ENCODE data around the gene OTULINL.

The OTULINL gene

DNA sequence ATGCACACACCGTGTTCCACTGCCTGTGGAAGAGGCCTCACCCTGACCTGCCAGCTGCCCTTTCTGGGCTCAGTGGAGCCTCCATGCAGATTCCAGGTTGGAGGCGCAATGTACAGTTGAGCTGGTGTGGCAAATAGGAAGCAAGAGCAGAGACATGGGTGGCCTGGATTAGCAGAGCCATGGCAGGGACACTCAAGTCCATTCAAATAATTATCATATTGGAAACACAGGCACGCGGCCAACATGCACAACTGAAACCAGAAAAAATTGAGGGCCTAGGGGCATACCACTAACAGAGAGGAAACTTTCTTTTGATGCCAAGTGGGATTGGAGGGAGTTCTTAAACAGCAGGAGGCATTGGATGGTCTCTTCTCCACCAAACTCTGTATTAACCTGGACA, 35.8 kb downstream of the OTULINL start:
- TF ChIP-seq, protein P1, sequence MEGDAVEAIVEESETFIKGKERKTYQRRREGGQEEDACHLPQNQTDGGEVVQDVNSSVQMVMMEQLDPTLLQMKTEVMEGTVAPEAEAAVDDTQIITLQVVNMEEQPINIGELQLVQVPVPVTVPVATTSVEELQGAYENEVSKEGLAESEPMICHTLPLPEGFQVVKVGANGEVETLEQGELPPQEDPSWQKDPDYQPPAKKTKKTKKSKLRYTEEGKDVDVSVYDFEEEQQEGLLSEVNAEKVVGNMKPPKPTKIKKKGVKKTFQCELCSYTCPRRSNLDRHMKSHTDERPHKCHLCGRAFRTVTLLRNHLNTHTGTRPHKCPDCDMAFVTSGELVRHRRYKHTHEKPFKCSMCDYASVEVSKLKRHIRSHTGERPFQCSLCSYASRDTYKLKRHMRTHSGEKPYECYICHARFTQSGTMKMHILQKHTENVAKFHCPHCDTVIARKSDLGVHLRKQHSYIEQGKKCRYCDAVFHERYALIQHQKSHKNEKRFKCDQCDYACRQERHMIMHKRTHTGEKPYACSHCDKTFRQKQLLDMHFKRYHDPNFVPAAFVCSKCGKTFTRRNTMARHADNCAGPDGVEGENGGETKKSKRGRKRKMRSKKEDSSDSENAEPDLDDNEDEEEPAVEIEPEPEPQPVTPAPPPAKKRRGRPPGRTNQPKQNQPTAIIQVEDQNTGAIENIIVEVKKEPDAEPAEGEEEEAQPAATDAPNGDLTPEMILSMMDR (IDR thresholded peaks at IDR 0.05; ENCODE audit: low read depth, low read length), result no peak
- DNase-seq (ENCODE audit: extremely low read depth, low read depth), result no peak

DNA sequence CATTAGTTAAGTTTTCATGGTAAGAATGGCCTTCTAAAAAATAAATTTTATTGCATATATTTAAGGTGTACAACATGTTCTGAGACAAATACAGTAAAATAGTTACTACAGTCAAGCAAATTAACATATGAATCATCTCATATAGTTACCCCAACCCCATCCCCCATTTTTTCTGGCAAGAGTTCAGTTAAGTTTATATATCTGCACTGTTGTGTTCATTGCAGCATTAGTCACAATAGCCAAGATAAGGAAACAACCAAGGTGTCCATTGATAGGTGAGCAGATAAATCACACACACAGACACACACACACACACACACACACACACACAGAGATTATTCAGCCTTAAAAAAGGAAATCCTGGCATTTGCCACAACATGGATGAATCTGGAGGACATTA, 45.7 kb downstream of the OTULINL start:
- no peak for DNase-seq (ENCODE audit: extremely low read depth, low read depth)
- TF ChIP-seq, protein P1 (IDR thresholded peaks at IDR 0.05; ENCODE audit: low read depth, low read length), result no peak

DNA sequence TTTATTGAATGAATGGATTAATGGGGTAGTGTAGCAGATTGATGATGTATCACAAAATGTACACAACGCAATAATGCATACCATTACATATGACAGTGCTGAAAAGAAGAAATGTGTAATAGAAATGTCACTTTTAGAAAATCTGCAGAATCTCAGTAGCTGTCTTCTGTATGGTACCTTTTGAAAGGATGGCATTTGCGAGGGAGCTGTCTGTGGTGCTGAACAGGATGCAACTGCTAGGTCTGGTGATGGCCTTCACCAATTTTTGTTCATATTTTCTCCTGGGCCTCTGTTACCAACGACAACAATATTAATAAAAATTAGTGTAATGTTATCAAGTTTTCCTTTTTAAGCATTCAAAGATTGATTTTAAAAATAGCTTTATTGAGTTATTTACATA, 46.8 kb downstream of the OTULINL start:
- peak; percentile 2 for DNase-seq (ENCODE audit: extremely low read depth, low read depth)
- TF ChIP-seq, protein P1 (IDR thresholded peaks at IDR 0.05; ENCODE audit: low read depth, low read length), result no peak

DNA sequence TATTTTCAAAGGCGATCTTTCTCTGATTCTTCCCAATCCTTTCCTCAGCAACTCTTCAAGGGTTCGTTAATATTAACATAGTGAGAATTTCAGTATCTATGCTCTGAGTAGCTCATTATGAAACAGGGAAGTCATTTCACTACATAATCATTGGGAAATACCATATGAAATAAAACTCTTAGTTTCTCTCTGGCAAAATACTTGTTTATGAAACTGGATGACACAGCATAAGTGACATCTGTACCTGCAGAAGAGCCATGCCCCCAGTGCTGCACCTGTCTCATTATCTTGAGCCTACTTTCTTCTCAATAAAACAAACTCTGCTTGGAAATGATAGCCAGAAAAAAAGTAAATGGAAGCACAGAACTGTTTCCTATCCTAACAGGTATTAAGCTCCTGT, 49.1 kb downstream of the OTULINL start:
- TF ChIP-seq, protein P1 (IDR thresholded peaks at IDR 0.05; ENCODE audit: low read depth, low read length), result no peak
- DNase-seq (ENCODE audit: extremely low read depth, low read depth), result no peak

DNA sequence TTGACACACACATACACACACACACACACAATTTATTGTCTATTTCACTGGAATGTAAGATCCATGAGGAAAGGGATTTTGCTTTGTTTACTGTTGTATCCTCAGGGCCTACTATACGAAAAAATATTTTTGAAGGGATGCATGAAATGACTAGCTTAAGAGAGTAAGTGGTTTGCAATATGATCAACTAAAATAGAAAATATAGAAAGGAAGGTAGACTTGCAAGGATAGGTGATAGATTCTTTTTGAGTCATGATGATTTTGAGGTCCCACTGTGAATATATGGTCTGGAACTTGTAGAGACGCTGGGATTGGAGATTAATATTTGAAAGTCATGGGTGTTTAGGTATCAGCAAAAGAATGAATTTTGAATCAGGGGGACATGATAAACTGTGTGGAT, 54.1 kb downstream of the OTULINL start:
- DNase-seq (ENCODE audit: extremely low read depth, low read depth), result no peak
- TF ChIP-seq, protein P1 (IDR thresholded peaks at IDR 0.05; ENCODE audit: low read depth, low read length), result no peak

DNA sequence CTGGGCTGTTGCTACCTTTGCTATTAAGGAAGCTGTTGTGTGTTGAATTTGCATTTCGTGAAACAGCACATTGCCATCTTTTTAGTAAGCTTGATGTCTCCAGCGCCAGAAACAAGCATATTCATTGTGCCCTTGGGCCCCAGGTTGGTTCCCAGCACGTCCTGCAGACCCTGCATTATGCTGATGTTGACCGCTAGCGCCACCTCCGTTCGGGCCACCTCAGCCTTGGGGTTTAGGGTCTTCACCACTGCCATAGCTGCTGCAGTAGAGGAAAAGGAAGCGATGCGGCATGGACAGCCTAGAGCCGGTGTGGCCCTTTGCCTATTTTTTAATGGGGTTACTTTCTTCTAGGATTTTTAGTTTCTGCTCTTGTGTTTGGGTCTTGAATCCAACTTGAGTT, 59.2 kb downstream of the OTULINL start:
- DNase-seq (ENCODE audit: extremely low read depth, low read depth), result no peak
- TF ChIP-seq, protein P1 (IDR thresholded peaks at IDR 0.05; ENCODE audit: low read depth, low read length), result no peak

DNA sequence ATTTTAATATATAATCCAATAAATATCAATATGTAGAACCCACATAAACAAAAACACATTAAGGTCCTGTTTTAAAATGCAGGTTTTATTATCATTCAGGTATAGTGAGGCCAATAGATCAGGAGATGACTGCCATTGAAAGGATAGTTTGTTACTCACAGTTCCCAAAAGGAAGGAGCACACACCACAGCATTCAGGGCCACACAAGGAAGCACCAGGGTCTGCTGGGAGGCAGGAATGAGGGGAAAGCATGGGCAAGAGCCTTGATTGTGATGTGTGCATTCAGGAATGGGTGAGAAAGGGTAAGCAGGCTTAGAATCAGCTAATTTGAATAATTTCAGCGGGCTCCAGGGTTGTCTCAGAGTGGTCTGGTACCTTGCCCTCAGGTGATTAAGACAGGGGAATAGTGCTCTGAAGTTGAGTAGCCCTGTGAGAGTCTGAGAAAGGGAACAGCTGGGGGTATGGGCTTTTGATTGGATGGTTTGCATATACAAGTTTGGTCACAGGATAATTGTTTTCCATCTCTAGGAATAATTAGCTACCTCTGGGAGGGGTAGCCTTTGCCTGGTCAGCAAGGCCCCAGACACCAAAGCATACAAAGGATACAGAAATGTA, 63.1 kb downstream of the OTULINL start:
- no peak for DNase-seq (ENCODE audit: extremely low read depth, low read depth)
- TF ChIP-seq, protein P1 (IDR thresholded peaks at IDR 0.05; ENCODE audit: low read depth, low read length), result no peak
